ENCODE measurements around the gene IMPDH1. TPM values are rescaled to one million over a fixed set of nuclear protein-coding genes. Genes with fewer than 3 reads are reported as not detected.

Gene IMPDH1
- total RNA-seq, 5 donors from 2014 or later (not counting 1 experiment from before 2014, with no cell fraction given): 39.9 to 73.3 (median 65.6) TPM

GRCh38 chr7:128373606-128374005, 36.2 kb downstream of the IMPDH1 start:
- ATAC-seq (replicated peaks in 1 of 4) (no peak), DNase-seq (no peak)
- CTCF ChIA-PET: interaction anchor here in 1 of 2 donors (1.0 to 1.7 kb wide), 2 partner anchors 14 to 26 kb away, joined by 4 to 5 read pairs; no protein-coding TSS in a partner anchor
- Mint-ChIP-seq H3K36me3 (no peaks in the 10 kb centered on the region), H3K9me3 (no peaks in the 10 kb centered on the region), H3K27ac (no peak overlapping the region), H3K27me3 (peaks cover 5 to 6% of the 10 kb centered on the region in 2 donors), H3K4me3 (no peak overlapping the region), H3K4me1 (no peaks in the 10 kb centered on the region)
- 89% methylated on average over 1 of the region's 2 CpGs for WGBS (ENCODE audit: insufficient coverage)
- Histone ChIP-seq H3K27me3 (replicated peaks in 1 of 2; ENCODE audit: control insufficient read depth in 2 of 2, extremely low read depth in 1 of 2, insufficient read depth in 2 of 2, low read length in 1 of 2) (peaks cover 0 to 7% of the 10 kb centered on the region in 2 experiments), H3K4me3 (ENCODE audit: control insufficient read depth in 1 of 2, extremely low read depth in 1 of 2, low read length in 1 of 2) (no peak overlapping the region), H3K36me3 (ENCODE audit: control insufficient read depth in 2 of 2, extremely low read depth in 1 of 2, insufficient read depth in 1 of 2, low read length in 1 of 2) (no peaks in the 10 kb centered on the region), H3K9me3 (no peaks in the 10 kb centered on the region), H3K4me1 (ENCODE audit: control insufficient read depth in 1 of 2, extremely low read depth in 1 of 2, insufficient read depth in 2 of 2, low read length in 2 of 2) (no peaks in the 10 kb centered on the region), H3K27ac (ENCODE audit: low read length) (no peak overlapping the region)
- POLR2A ChIA-PET: no interaction called here

DNA sequence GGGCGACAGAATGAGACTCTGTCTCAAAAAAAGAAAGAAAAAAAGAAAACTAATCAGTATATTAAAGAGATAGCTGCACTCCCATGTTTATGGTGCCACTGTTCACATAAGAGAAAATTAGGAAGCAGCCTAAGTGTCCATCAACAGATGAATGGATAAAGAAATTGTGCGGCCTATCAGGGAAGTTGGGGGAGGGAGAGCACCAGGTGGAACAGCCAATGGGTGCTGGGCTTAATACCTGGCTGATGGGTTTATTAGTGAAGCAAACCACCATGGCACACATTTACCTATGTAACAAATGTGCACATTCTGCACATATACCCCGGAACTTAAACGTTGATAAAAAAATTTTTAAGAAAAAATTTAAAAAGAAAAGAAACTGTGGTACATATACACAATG, 39.3 kb downstream of the IMPDH1 start:
- H3K4me1 Mint-ChIP-seq: no peaks in the 10 kb centered on the region
- Histone ChIP-seq H3K4me1 (ENCODE audit: control insufficient read depth in 1 of 2, extremely low read depth in 1 of 2, insufficient read depth in 2 of 2, low read length in 2 of 2) (no peaks in the 10 kb centered on the region), H3K9me3 (no peaks in the 10 kb centered on the region), H3K27me3 (replicated peaks in 1 of 2; ENCODE audit: control insufficient read depth in 2 of 2, extremely low read depth in 1 of 2, insufficient read depth in 2 of 2, low read length in 1 of 2) (peaks cover 0 to 14% of the 10 kb centered on the region in 2 experiments), H3K27ac (ENCODE audit: low read length) (no peak overlapping the region), H3K4me3 (ENCODE audit: control insufficient read depth in 1 of 2, extremely low read depth in 1 of 2, low read length in 1 of 2) (no peak overlapping the region), H3K36me3 (ENCODE audit: control insufficient read depth in 2 of 2, extremely low read depth in 1 of 2, insufficient read depth in 1 of 2, low read length in 1 of 2) (no peaks in the 10 kb centered on the region)
- ChIA-PET CTCF (no interaction called here), POLR2A (no interaction called here)
- H3K27me3 Mint-ChIP-seq: peaks cover 20 to 26% of the 10 kb centered on the region in 2 donors
- H3K4me3 Mint-ChIP-seq: no peak overlapping the region
- no peaks in the 10 kb centered on the region for H3K36me3 Mint-ChIP-seq
- ATAC-seq (replicated peaks in 1 of 4) (no peak), DNase-seq (no peak)
- H3K27ac Mint-ChIP-seq: no peak overlapping the region
- WGBS (ENCODE audit: insufficient coverage): no CpG with 5 or more reads among the region's 4 CpGs
- H3K9me3 Mint-ChIP-seq: no peaks in the 10 kb centered on the region

DNA sequence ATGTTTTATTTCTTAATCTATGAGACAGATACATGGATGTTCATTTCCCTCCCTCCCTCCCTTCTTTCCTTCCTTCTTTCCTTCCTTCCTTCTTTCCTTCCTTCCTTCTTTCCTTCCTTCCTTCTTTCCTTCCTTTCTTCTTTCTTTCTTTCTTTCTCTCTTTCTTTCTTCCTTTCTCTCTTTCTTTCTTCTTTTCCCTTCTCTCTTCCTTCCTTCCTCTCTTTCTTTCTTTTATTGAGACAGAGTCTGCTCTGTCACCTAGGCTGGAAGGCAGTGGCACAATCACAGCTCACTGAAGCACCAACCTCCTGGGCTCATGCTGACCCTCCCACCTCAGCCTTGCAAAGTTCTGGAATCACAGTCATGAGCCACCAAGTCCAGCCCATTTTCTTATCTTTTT, 42.8 kb downstream of the IMPDH1 start:
- Histone ChIP-seq H3K4me1 (ENCODE audit: control insufficient read depth in 1 of 2, extremely low read depth in 1 of 2, insufficient read depth in 2 of 2, low read length in 2 of 2) (peaks cover 0 to 5% of the 10 kb centered on the region in 2 experiments), H3K9me3 (no peaks in the 10 kb centered on the region), H3K27me3 (replicated peaks in 1 of 2; ENCODE audit: control insufficient read depth in 2 of 2, extremely low read depth in 1 of 2, insufficient read depth in 2 of 2, low read length in 1 of 2) (peaks cover 7 to 27% of the 10 kb centered on the region in 2 experiments), H3K36me3 (ENCODE audit: control insufficient read depth in 2 of 2, extremely low read depth in 1 of 2, insufficient read depth in 1 of 2, low read length in 1 of 2) (no peaks in the 10 kb centered on the region), H3K4me3 (ENCODE audit: control insufficient read depth in 1 of 2, extremely low read depth in 1 of 2, low read length in 1 of 2) (no peak overlapping the region), H3K27ac (ENCODE audit: low read length) (no peak overlapping the region)
- ATAC-seq (replicated peaks in 1 of 4) (no peak), DNase-seq (no peak)
- POLR2A ChIA-PET: no interaction called here
- Mint-ChIP-seq H3K27me3 (peaks cover 32 to 57% of the 10 kb centered on the region in 2 donors), H3K4me3 (no peak overlapping the region), H3K27ac (no peak overlapping the region), H3K4me1 (peaks cover 8 to 10% (median 8%) of the 10 kb centered on the region in 3 donors), H3K9me3 (no peaks in the 10 kb centered on the region), H3K36me3 (no peaks in the 10 kb centered on the region)
- CTCF ChIA-PET: no interaction called here

GRCh38 chr7:128366300-128366699, 43.5 kb downstream of the IMPDH1 start:
- POLR2A ChIA-PET: no interaction called here
- H3K36me3 Mint-ChIP-seq: no peaks in the 10 kb centered on the region
- Histone ChIP-seq H3K4me3 (ENCODE audit: control insufficient read depth in 1 of 2, extremely low read depth in 1 of 2, low read length in 1 of 2) (no peak overlapping the region), H3K27ac (ENCODE audit: low read length) (no peak overlapping the region), H3K36me3 (ENCODE audit: control insufficient read depth in 2 of 2, extremely low read depth in 1 of 2, insufficient read depth in 1 of 2, low read length in 1 of 2) (no peaks in the 10 kb centered on the region), H3K27me3 (replicated peaks in 1 of 2; ENCODE audit: control insufficient read depth in 2 of 2, extremely low read depth in 1 of 2, insufficient read depth in 2 of 2, low read length in 1 of 2) (peaks cover 7 to 27% of the 10 kb centered on the region in 2 experiments), H3K4me1 (ENCODE audit: control insufficient read depth in 1 of 2, extremely low read depth in 1 of 2, insufficient read depth in 2 of 2, low read length in 2 of 2) (peaks cover 0 to 8% of the 10 kb centered on the region in 2 experiments), H3K9me3 (no peaks in the 10 kb centered on the region)
- no peak for ATAC-seq (replicated peaks in 1 of 4)
- no peak overlapping the region for H3K4me3 Mint-ChIP-seq
- peaks cover 35 to 58% of the 10 kb centered on the region in 2 donors for H3K27me3 Mint-ChIP-seq
- CTCF ChIA-PET: no interaction called here
- no CpG with 5 or more reads among the region's 1 CpG for WGBS (ENCODE audit: insufficient coverage)
- no peak for DNase-seq
- H3K4me1 Mint-ChIP-seq: peaks cover 12 to 14% (median 12%) of the 10 kb centered on the region in 3 donors
- H3K27ac Mint-ChIP-seq: no peak overlapping the region
- H3K9me3 Mint-ChIP-seq: no peaks in the 10 kb centered on the region

DNA sequence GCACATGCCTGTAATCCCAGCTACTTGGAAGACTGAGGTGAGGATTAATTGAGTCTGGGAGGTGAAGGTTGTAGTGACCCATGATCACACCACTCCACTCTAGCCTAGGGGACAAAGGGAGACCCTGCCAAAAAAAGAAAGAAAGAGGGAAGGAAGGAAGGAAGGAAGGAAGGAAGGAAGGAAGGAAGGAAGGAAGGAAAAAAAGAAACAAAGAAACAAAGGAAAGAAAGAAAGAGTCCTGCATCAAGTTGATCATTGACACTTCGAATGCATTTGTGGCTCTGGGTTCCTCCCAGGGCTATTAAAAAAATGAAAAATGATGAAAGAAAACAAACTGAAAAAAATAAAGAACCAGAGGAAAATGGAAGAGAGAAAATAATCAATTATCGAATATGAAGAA, 44.4 kb downstream of the IMPDH1 start:
- WGBS (ENCODE audit: insufficient coverage): no CpG with 5 or more reads among the region's 2 CpGs
- Histone ChIP-seq H3K4me3 (ENCODE audit: control insufficient read depth in 1 of 2, extremely low read depth in 1 of 2, low read length in 1 of 2) (no peak overlapping the region), H3K36me3 (ENCODE audit: control insufficient read depth in 2 of 2, extremely low read depth in 1 of 2, insufficient read depth in 1 of 2, low read length in 1 of 2) (no peaks in the 10 kb centered on the region), H3K4me1 (ENCODE audit: control insufficient read depth in 1 of 2, extremely low read depth in 1 of 2, insufficient read depth in 2 of 2, low read length in 2 of 2) (peaks cover 0 to 16% of the 10 kb centered on the region in 2 experiments), H3K27ac (ENCODE audit: low read length) (no peak overlapping the region), H3K9me3 (no peaks in the 10 kb centered on the region), H3K27me3 (replicated peaks in 1 of 2; ENCODE audit: control insufficient read depth in 2 of 2, extremely low read depth in 1 of 2, insufficient read depth in 2 of 2, low read length in 1 of 2) (peaks cover 7 to 32% of the 10 kb centered on the region in 2 experiments)
- ATAC-seq (replicated peaks in 1 of 4) (no peak), DNase-seq (no peak)
- H3K27ac Mint-ChIP-seq: no peak overlapping the region
- no peaks in the 10 kb centered on the region for H3K9me3 Mint-ChIP-seq
- ChIA-PET POLR2A (no interaction called here), CTCF (no interaction called here)
- no peak overlapping the region for H3K4me3 Mint-ChIP-seq
- H3K36me3 Mint-ChIP-seq: no peaks in the 10 kb centered on the region
- peaks cover 35 to 56% of the 10 kb centered on the region in 2 donors for H3K27me3 Mint-ChIP-seq
- H3K4me1 Mint-ChIP-seq: peaks cover 15 to 20% (median 19%) of the 10 kb centered on the region in 3 donors

DNA sequence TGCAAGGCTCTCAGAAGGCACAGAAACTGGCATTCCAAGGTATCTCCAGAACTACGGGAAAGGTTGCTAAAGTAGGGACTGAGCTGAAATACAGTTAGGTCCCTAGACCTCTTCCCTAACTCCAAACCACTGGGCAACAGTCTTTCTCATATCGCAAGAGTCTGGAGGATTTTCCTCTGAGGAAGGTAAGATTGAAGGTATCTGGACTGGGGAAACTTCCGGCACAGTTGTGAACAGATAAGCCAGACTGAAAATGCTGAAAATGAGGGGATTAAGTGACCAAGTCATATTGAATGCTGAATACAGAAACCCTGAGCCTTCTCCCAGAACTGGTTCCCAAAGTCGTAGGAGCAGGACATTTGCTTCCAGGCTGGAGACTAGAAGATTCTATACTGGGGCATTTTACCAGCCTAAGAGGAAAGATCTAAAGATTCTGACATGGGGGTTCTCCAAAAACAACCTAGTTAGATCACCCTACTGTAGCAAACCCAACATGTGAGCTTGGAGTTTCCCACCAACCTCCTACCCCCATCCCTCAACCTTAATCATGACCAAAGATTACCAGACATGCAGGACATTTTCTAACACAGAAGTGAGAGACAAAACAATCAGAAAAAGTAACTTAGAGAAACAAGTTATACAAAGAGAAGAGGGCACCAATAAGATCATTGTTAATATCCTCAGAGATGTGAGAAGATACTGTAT, 45.5 kb downstream of the IMPDH1 start:
- H3K4me3 ChIP-seq (ENCODE audit: control insufficient read depth in 1 of 2, extremely low read depth in 1 of 2, low read length in 1 of 2): no peak overlapping the region
- Mint-ChIP-seq H3K9me3 (no peaks in the 10 kb centered on the region), H3K4me3 (no peak overlapping the region), H3K27me3 (peaks cover 35 to 63% of the 10 kb centered on the region in 2 donors), H3K27ac (no peak overlapping the region), H3K36me3 (no peaks in the 10 kb centered on the region), H3K4me1 (peaks cover 15 to 20% (median 19%) of the 10 kb centered on the region in 3 donors)
- DNase-seq: no peak
- H3K4me1 ChIP-seq (ENCODE audit: control insufficient read depth in 1 of 2, extremely low read depth in 1 of 2, insufficient read depth in 2 of 2, low read length in 2 of 2): peaks cover 0 to 20% of the 10 kb centered on the region in 2 experiments
- no peaks in the 10 kb centered on the region for H3K36me3 ChIP-seq (ENCODE audit: control insufficient read depth in 2 of 2, extremely low read depth in 1 of 2, insufficient read depth in 1 of 2, low read length in 1 of 2)
- H3K27ac ChIP-seq (ENCODE audit: low read length): no peak overlapping the region
- ChIA-PET POLR2A (interaction anchor here in 1 of 2 donors (0.7 kb wide), 1 partner anchor 313 kb away, joined by 4 read pairs; no protein-coding TSS in a partner anchor), CTCF (no interaction called here)
- H3K9me3 ChIP-seq: no peaks in the 10 kb centered on the region
- peaks cover 7 to 43% of the 10 kb centered on the region in 2 experiments for H3K27me3 ChIP-seq (replicated peaks in 1 of 2; ENCODE audit: control insufficient read depth in 2 of 2, extremely low read depth in 1 of 2, insufficient read depth in 2 of 2, low read length in 1 of 2)
- no peak for ATAC-seq (replicated peaks in 1 of 4)
- 90% methylated on average over 1 of the region's 4 CpGs for WGBS (ENCODE audit: insufficient coverage)
